Measurements from ENCODE around the gene COMMD7. TPM values are rescaled to one million over a fixed set of nuclear protein-coding genes. Genes with fewer than 3 reads are reported as not detected.

COMMD7 gene
- total and polyA plus RNA-seq, 9 of the 15 experiments (the other 6 are each of a cell fraction or from before 2014, with no cell fraction given): 11.9 to 69.1 (median 34.7) TPM

- TF ChIP-seq, protein P1, sequence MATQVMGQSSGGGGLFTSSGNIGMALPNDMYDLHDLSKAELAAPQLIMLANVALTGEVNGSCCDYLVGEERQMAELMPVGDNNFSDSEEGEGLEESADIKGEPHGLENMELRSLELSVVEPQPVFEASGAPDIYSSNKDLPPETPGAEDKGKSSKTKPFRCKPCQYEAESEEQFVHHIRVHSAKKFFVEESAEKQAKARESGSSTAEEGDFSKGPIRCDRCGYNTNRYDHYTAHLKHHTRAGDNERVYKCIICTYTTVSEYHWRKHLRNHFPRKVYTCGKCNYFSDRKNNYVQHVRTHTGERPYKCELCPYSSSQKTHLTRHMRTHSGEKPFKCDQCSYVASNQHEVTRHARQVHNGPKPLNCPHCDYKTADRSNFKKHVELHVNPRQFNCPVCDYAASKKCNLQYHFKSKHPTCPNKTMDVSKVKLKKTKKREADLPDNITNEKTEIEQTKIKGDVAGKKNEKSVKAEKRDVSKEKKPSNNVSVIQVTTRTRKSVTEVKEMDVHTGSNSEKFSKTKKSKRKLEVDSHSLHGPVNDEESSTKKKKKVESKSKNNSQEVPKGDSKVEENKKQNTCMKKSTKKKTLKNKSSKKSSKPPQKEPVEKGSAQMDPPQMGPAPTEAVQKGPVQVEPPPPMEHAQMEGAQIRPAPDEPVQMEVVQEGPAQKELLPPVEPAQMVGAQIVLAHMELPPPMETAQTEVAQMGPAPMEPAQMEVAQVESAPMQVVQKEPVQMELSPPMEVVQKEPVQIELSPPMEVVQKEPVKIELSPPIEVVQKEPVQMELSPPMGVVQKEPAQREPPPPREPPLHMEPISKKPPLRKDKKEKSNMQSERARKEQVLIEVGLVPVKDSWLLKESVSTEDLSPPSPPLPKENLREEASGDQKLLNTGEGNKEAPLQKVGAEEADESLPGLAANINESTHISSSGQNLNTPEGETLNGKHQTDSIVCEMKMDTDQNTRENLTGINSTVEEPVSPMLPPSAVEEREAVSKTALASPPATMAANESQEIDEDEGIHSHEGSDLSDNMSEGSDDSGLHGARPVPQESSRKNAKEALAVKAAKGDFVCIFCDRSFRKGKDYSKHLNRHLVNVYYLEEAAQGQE (IDR thresholded peaks at IDR 0.05; ENCODE audit: borderline replicate concordance): peak; percentile 58
- TF ChIP-seq, protein P1 (CRISPR knock-in tag; IDR thresholded peaks at IDR 0.05; ENCODE audit: low read depth): no peak
- TF ChIP-seq, protein P2, sequence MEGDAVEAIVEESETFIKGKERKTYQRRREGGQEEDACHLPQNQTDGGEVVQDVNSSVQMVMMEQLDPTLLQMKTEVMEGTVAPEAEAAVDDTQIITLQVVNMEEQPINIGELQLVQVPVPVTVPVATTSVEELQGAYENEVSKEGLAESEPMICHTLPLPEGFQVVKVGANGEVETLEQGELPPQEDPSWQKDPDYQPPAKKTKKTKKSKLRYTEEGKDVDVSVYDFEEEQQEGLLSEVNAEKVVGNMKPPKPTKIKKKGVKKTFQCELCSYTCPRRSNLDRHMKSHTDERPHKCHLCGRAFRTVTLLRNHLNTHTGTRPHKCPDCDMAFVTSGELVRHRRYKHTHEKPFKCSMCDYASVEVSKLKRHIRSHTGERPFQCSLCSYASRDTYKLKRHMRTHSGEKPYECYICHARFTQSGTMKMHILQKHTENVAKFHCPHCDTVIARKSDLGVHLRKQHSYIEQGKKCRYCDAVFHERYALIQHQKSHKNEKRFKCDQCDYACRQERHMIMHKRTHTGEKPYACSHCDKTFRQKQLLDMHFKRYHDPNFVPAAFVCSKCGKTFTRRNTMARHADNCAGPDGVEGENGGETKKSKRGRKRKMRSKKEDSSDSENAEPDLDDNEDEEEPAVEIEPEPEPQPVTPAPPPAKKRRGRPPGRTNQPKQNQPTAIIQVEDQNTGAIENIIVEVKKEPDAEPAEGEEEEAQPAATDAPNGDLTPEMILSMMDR (IDR thresholded peaks at IDR 0.05 in 2 of 3, conservative IDR thresholded peaks at IDR 0.05 in 1 of 3; ENCODE audit: insufficient read depth in 2 of 3, low read depth in 1 of 3, low read length in 3 of 3): peak; percentile 87 to 99 (median 95)
- TF ChIP-seq GABPB1 (CRISPR knock-in tag; IDR thresholded peaks at IDR 0.05): no peak
- peak; percentile 77; the same call in 1 of the 2 replicates for TF ChIP-seq XRCC5 (IDR thresholded peaks at IDR 0.05; ENCODE audit: low read depth, low read length)
- 0 out of 2 replicates have a peak, but pooled peaks have one; percentile 9 for TF ChIP-seq JUND (IDR thresholded peaks at IDR 0.05; ENCODE audit: borderline replicate concordance, low read depth, low read length)
- no peak for TF ChIP-seq JUND (tag; IDR thresholded peaks at IDR 0.05; ENCODE audit: borderline replicate concordance, low read depth, low read length)
- peak; percentile 44; the same call in 1 of the 2 replicates for TF ChIP-seq DEAF1 (CRISPR knock-in tag; IDR thresholded peaks at IDR 0.05)
- peak in 1 of 3 experiments; percentile 20 for TF ChIP-seq YY1 (IDR thresholded peaks at IDR 0.05; ENCODE audit: borderline replicate concordance in 1 of 3, control insufficient read depth in 1 of 3, extremely low read depth in 1 of 3, insufficient read depth in 3 of 3, insufficient read length in 1 of 3, insufficient replicate concordance in 2 of 3, low read depth in 1 of 3, low read length in 2 of 3)
- TF ChIP-seq, protein P3, sequence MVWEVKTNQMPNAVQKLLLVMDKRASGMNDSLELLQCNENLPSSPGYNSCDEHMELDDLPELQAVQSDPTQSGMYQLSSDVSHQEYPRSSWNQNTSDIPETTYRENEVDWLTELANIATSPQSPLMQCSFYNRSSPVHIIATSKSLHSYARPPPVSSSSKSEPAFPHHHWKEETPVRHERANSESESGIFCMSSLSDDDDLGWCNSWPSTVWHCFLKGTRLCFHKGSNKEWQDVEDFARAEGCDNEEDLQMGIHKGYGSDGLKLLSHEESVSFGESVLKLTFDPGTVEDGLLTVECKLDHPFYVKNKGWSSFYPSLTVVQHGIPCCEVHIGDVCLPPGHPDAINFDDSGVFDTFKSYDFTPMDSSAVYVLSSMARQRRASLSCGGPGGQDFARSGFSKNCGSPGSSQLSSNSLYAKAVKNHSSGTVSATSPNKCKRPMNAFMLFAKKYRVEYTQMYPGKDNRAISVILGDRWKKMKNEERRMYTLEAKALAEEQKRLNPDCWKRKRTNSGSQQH (CRISPR knock-in tag; IDR thresholded peaks at IDR 0.05): 0 out of 2 replicates have a peak, but pooled peaks have one; percentile 30
These were observed 46.9 kb upstream of the COMMD7 start (continued) for GRCh38 chr20:32789896-32790750.
